NT2/D1 (cell line): ENCODE measurements around the gene FOXL3.
"Not testable (repeated sequence)": the region's sequence is repeated elsewhere in the genome, so short reads cannot be mapped to it uniquely, and the experiment has no call there.

Experiments used
- DNase-seq: peaks from one replicate; pipeline ENCODE4 v3.0.0-alpha.2; 2011; ENCODE audit warnings: low read depth, low spot score
- H3K27me3 ChIP-seq: 2 replicates; pipeline ENCODE4 v1.6.0; 2011; ENCODE audit warnings: mild to moderate bottlenecking; ENCODE audit not compliant: insufficient read length, insufficient read depth
- H3K36me3 ChIP-seq: 2 replicates; pipeline ENCODE4 v1.6.1; 2011; ENCODE audit warnings: mild to moderate bottlenecking, low read length, mixed read lengths; ENCODE audit not compliant: insufficient read depth, insufficient read length
- H3K4me1 ChIP-seq: 2 replicates; pipeline ENCODE4 v1.5.1; 2011; ENCODE audit not compliant: insufficient read depth, insufficient read length
- H3K4me3 ChIP-seq: 2 replicates; pipeline ENCODE4 v1.5.1; 2011; ENCODE audit warnings: low read depth; ENCODE audit not compliant: insufficient read length
- H3K9ac ChIP-seq: 2 replicates; pipeline ENCODE4 v1.6.0; 2011; ENCODE audit warnings: low read depth; ENCODE audit not compliant: insufficient read length
- H3K9me3 ChIP-seq: 2 replicates; pipeline ENCODE4 v1.5.1; 2011; ENCODE audit warnings: mild to moderate bottlenecking, low read length; ENCODE audit not compliant: insufficient read depth
- SUZ12 ChIP-seq: IDR thresholded peaks from 2 replicates; pipeline ENCODE4 v1.6.1; 2011; ENCODE audit not compliant: insufficient read length, insufficient read depth; ENCODE audit errors: extremely low read depth
- YY1 ChIP-seq: IDR thresholded peaks from 2 replicates; pipeline ENCODE4 v1.6.1; 2011; ENCODE audit not compliant: insufficient read length, insufficient read depth
- ZNF274 ChIP-seq: IDR thresholded peaks from 2 replicates; pipeline ENCODE4 v1.6.1; 2011; ENCODE audit warnings: mild to moderate bottlenecking, low read depth, low read length

Gene FOXL3

DNA sequence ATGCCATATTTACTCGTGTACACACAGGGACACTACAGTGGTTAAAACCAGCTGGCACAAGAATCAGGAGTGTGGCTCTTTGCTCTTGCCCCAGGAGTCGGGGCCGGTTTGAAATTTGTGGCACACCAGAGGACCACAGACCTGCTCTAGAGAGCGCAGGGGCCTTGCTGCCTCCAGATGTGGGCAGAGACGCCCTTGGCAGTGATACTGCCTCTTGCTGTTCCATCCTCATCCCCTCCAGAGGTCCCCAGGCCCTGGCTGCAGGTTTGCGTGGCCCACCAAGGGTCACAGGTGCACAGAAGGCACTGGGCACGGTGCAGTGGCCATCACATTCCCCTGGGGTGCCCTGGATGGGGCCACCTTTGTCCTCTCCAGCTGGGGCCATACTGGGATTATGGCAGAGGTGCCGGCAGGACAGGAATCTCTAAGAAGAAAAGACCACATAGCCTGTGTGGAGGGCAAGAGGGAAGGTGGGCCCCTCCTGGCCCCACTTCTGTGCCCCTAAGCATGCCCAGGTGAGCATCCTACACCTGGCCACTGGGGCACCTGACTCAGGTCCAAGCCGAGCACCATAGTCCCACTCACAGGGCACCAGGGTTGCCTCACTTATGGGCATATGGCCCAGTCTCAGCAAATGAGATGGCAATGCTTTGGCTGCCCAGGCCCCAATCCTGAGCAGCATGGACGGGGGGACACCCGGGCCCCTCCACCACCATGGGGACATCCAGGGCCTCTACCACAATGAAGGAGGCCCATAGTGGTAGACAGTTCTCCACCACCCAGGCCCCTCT, 45.6 kb downstream of the FOXL3 start:
- no peak for TF ChIP-seq SUZ12
- no peak for TF ChIP-seq YY1
- no peak for TF ChIP-seq ZNF274
- no peaks in the 10 kb centered on the region for H3K9me3 ChIP-seq
- peaks cover 9% of the 10 kb centered on the region for H3K4me1 ChIP-seq
- H3K36me3 ChIP-seq, result no peaks in the 10 kb centered on the region
- H3K27me3 ChIP-seq, result peaks cover 10% of the 10 kb centered on the region
- DNase-seq, result no peak
- H3K4me3 ChIP-seq, result no peak overlapping the region
- no peak overlapping the region for H3K9ac ChIP-seq

DNA sequence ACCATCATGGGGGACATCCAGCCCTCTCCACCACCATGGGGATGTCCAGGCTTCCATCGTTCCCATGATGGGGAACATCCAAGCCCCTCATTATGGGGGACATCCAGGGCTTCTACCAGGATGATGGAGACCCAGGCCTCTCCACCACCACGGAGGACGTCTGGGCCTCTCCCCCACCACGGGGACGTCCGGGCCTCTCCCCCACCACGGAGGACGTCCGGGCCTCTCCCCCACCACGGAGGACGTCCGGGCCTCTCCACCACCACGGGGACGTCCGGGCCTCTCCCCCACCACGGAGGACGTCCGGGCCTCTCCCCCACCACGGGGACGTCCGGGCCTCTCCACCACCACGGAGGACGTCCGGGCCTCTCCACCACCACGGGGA, 46.2 kb downstream of the FOXL3 start:
- not testable (repeated sequence) for H3K9me3 ChIP-seq, H3K4me1 ChIP-seq, H3K4me3 ChIP-seq, H3K36me3 ChIP-seq, H3K9ac ChIP-seq, DNase-seq, H3K27me3 ChIP-seq

DNA sequence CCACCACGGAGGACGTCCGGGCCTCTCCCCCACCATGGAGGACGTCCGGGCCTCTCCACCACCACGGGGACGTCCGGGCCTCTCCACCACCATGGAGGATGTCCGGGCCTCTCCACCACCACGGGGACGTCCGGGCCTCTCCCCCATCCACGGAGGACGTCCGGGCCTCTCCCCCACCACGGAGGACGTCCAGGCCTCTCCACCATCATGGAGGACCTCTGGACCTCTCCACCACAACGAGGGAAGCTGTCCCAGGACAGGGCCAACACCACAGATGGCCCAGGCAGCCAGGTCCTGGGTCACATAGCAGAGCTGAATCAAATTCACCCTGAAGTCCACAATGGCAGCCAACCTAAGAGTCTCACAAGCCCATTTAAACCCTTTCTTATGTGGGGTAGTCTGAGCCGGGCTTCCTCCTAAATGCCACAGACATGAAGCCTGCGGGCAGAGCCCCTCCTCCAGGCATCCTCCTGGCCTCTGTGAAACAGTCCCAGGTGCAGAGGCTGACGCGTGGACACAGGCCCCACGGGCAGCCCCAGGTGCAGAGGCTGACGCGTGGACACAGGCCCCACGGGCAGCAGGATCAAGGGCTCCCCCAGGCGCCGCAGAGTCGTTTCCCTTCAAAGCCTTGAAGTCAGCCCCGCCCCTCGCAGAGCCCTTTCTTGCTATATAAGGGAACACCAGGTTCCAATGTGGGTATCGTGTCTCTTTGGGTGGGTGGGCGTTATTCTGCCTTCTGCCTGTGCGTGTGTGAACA, 47.0 kb downstream of the FOXL3 start:
- Histone ChIP-seq H3K27me3 (peaks cover under 1% of the 10 kb centered on the region), H3K9ac (no peak overlapping the region)

DNA sequence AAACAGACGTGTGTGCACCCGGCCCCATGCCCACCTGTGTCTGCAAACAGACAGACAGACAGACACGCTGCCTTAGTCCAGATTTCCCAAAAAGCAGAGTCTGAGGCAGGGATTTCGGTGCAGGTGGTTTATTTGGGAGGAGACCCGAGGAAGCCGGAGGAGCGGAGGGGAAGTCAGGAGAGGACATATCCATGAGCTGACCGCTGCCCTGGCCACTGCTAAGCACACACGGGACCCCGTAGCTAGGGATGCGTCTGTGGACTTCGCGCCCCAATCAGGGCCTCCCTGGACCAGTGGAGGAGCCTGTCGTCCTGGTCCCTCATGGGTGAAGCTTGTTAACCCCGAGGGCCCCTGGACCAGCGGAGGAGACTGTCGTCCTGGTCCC, 47.6 kb downstream of the FOXL3 start:
- no peaks in the 10 kb centered on the region for H3K27me3 ChIP-seq
- no peak for TF ChIP-seq ZNF274
- no peak for TF ChIP-seq YY1
- TF ChIP-seq SUZ12, result no peak
- H3K36me3 ChIP-seq, result no peaks in the 10 kb centered on the region
- H3K4me1 ChIP-seq, result peaks cover 9% of the 10 kb centered on the region
- no peak overlapping the region for H3K4me3 ChIP-seq
- no peak overlapping the region for H3K9ac ChIP-seq
- no peak for DNase-seq
- no peaks in the 10 kb centered on the region for H3K9me3 ChIP-seq

More for the DNA sequence above, 47.0 kb downstream of the FOXL3 start:
- DNase-seq, result no peak
- TF ChIP-seq YY1, result no peak
- TF ChIP-seq ZNF274, result no peak
- no peak for TF ChIP-seq SUZ12
- Histone ChIP-seq H3K9me3 (no peaks in the 10 kb centered on the region), H3K4me1 (peaks cover 9% of the 10 kb centered on the region), H3K36me3 (no peaks in the 10 kb centered on the region), H3K4me3 (no peak overlapping the region)

DNA sequence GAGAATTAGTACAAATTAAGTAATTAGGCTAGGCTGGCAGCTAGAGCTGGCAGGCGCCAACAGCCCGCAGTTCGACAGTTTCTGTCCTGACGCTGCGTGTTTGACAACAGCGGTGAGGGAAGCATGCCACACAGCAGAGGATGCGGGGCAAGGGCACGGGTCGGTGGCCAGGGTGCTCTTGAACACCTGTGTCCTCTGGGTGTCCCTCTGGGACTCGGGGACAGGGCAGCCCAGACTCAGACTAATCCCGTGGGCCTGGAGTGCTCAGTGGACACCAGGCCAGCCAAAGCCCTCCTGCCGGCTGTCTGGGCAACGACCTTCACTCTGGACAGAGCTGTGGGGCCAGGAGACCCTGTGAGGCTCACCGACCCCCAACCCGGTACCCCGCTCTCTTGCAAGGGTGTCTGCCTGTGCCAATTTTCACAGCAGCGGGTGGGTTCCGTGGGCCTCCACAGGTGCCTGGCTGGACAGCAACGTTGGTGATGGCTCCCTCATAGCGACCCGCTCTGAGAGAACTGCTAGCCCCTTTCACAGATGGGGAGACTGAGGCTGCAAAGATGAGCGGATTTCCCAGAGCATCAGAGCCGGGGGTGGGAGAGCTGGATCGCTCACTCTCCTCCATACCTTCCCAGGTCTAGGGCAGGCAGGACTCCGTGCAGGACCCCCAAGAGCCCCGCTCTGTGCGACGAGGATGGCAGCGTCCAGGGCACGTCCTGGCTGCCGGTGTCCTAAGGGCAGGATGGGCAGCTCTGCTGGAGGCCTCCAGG, 48.5 kb downstream of the FOXL3 start:
- H3K36me3 ChIP-seq, result no peaks in the 10 kb centered on the region
- no peak overlapping the region for H3K4me3 ChIP-seq
- no peaks in the 10 kb centered on the region for H3K9me3 ChIP-seq
- no peak overlapping the region for H3K9ac ChIP-seq
- peaks cover 11% of the 10 kb centered on the region for H3K4me1 ChIP-seq
- no peak for DNase-seq
- TF ChIP-seq SUZ12 (no peak), ZNF274 (no peak), YY1 (no peak)
- H3K27me3 ChIP-seq, result no peaks in the 10 kb centered on the region

DNA sequence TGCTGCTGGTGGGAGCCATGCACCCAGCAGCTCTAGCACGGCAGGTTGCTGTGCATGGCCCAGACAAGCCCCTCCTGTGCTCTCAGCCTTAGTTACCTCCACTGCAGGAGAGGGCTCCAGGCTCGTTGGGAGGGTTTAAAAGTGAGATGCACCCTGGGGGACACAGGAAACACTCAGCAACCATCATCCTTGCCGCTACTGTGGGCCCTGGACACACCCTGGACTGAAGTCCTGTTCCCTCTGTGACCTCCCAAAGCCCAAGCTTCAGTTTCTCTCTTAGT, 49.0 kb downstream of the FOXL3 start:
- no peak for DNase-seq
- Histone ChIP-seq H3K4me3 (no peak overlapping the region), H3K9ac (no peak overlapping the region), H3K4me1 (peaks cover 11% of the 10 kb centered on the region), H3K36me3 (no peaks in the 10 kb centered on the region), H3K27me3 (no peaks in the 10 kb centered on the region), H3K9me3 (no peaks in the 10 kb centered on the region)
- TF ChIP-seq ZNF274 (no peak), SUZ12 (no peak), YY1 (no peak)

DNA sequence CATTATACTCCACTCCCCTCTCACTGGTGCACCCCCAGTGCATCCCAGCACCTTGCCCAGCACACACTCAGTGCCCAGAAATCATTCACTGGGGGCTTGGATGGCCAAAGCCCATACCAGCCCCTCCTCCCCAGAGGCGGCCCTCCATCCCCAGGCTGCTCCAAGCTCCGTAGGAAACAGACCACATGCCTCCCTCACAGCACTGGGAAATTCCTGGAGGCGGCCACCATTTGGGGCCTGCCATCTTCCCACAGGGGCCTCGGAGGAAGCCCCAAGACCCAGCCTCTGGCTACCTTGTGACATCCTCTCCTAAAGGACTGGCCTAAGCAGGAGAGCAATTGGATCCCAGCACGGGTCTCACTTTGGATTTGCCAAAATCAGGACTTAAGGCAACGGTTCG, 49.7 kb downstream of the FOXL3 start:
- Histone ChIP-seq H3K9ac (no peak overlapping the region), H3K4me3 (no peak overlapping the region), H3K27me3 (peaks cover 3% of the 10 kb centered on the region), H3K36me3 (no peaks in the 10 kb centered on the region), H3K4me1 (peaks cover 10% of the 10 kb centered on the region), H3K9me3 (no peaks in the 10 kb centered on the region)
- TF ChIP-seq YY1 (no peak), SUZ12 (no peak), ZNF274 (no peak)
- no peak for DNase-seq
